Brain microvascular endothelial cell (primary cell): Measurements from ENCODE around the gene IGHMBP2.
"Not testable (repeated sequence)": the region's sequence is repeated elsewhere in the genome, so short reads cannot be mapped to it uniquely, and the experiment has no call there.

Experiments
- DNase-seq: peaks from one replicate; pipeline ENCODE4 v3.0.0-alpha.2; 2020
- H3K27ac ChIP-seq: fragments of 250-450 bp; sonication (Bioruptor Pico); 2 replicates; pipeline ENCODE4 v1.5.1; 2020; ENCODE audit warnings: mild to moderate bottlenecking, moderate library complexity
- H3K27me3 ChIP-seq: fragments of 250-450 bp; sonication (Bioruptor Pico); replicated peaks from 2 replicates; pipeline ENCODE4 v1.5.1; 2020; ENCODE audit warnings: mild to moderate bottlenecking
- H3K36me3 ChIP-seq: fragments of 250-450 bp; sonication (Bioruptor Pico); replicated peaks from 2 replicates; pipeline ENCODE4 v1.5.1; 2020; ENCODE audit warnings: mild to moderate bottlenecking
- H3K4me3 ChIP-seq: 2 replicates; pipeline ENCODE4 v1.5.1; 2011; ENCODE audit warnings: low read depth, mild to moderate bottlenecking, control low read depth, low read length, moderate library complexity
- CTCF ChIP-seq: IDR thresholded peaks from 2 replicates; pipeline ENCODE4 v1.5.1; 2011; ENCODE audit warnings: low read depth, mild to moderate bottlenecking, moderate library complexity, low read length, control low read depth, inconsistent platforms; ENCODE audit errors: missing control alignments
- in situ Hi-C: cut with HindIII; loops from 2 replicates; pipeline ENCODE4 v1.10.0; 2017; ENCODE audit warnings: low sequenced_read_pairs, low pct_ligation_motif_present

IGHMBP2 gene

GRCh38 chr11:68903288-68904247 lies at the start of gene IGHMBP2, which contains the start of gene MRPL21:
Gene IGHMBP2, plus strand, starts transcription at chr11:68903891. Its CDS starts 62 bp downstream, at chr11:68903953.
Gene MRPL21, minus strand, starts transcription at chr11:68903832. Its CDS starts 22 bp downstream, at chr11:68903810.
- no peak for TF ChIP-seq CTCF
- peak; percentile 66 for DNase-seq
- Histone ChIP-seq H3K27me3 (no peaks in the 10 kb centered on the region), H3K4me3 (peak within 1 kb of the TSS; percentile 100), H3K36me3 (peaks cover 10% of the 10 kb centered on the region), H3K27ac (peak within 1 kb of the TSS; percentile 71)
- in situ Hi-C loops: no loop called here

DNA sequence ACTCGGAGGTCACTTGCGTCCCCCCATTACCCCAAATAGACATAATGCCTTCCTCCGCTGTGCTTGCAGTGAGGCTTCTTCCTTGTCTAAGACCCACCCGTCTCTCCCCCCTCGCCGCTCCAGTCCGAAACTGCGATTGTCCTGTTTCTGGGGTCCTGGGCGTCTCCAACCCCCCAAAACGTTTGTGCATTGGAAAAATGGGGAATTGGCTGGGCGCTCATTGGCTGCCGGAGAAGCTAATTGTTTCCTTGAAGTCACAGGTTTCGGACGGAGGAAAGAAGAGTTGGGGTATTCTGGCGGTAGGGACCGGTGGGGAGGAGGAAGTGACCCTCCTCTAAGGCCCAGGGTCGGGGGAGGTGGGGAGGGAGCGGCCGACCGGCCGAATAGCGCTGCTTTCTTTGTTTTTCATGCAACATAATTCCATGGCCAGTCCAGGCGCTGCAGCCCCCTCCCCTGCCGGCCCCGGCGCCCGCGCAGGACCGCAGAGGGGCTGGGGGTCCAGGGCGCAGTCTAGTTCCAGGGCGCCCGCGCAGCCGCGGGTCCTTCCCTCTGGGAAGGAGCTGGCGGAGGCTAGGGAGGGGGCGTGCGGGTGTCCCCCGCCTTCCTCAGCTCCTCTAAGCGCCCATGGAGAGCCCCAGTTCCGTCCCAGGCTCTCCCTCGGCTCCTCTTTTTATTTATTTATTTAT lies 49.3 kb upstream of the IGHMBP2 start:
- peaks cover 12% of the 10 kb centered on the region for H3K27me3 ChIP-seq
- H3K36me3 ChIP-seq: no peaks in the 10 kb centered on the region
- no peak overlapping the region for H3K27ac ChIP-seq
- TF ChIP-seq CTCF: no peak
- in situ Hi-C loops: loop anchor here (25.0 kb wide), 1 partner anchor 217 kb away; no protein-coding TSS in a partner anchor
- no peak overlapping the region for H3K4me3 ChIP-seq
- no peak for DNase-seq

- in situ Hi-C loops: loop anchor here (25.0 kb wide), 1 partner anchor 218 kb away; no protein-coding TSS in a partner anchor
- Histone ChIP-seq H3K27ac (no peak overlapping the region), H3K4me3 (peak overlapping the region; percentile 48), H3K27me3 (peaks cover 12% of the 10 kb centered on the region), H3K36me3 (no peaks in the 10 kb centered on the region)
- no peak for DNase-seq
- no peak for TF ChIP-seq CTCF
Observed at GRCh38 chr11:68855205-68855981, 48.3 kb upstream of the IGHMBP2 start.

DNA sequence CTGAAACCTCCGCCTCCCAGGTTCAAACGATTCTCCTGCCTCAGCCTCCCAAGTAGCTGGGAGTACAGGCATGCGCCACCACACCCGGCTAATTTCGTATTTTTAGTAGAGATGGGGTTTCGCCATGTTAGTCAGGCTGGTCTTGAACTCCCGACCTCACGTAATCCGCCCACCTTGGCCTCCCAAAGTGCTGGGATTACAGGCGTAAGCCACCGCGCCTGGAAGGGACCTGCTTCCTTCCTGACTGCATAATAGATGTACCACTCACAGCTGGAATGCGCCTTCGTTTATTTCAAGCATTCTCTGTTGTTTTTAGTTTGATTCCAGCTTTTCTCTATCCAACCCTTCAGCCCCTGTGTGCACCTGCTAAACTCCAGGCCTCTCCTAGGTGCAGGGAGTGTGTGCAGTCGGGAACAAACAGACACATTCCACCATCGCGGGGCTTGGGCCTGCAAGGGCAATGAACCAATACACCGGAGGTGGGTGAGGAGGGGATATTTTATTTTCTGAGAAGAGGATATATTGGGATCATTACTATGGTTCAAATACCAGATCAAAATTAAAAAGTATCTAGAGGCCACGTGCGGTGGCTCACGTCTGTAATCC lies 47.2 kb upstream of the IGHMBP2 start:
- H3K27ac ChIP-seq, H3K4me3 ChIP-seq, DNase-seq, H3K36me3 ChIP-seq: not testable (repeated sequence)
- peaks cover 12% of the 10 kb centered on the region for H3K27me3 ChIP-seq
- in situ Hi-C loops: loop anchor here (25.0 kb wide), 1 partner anchor 219 kb away; no protein-coding TSS in a partner anchor

DNA sequence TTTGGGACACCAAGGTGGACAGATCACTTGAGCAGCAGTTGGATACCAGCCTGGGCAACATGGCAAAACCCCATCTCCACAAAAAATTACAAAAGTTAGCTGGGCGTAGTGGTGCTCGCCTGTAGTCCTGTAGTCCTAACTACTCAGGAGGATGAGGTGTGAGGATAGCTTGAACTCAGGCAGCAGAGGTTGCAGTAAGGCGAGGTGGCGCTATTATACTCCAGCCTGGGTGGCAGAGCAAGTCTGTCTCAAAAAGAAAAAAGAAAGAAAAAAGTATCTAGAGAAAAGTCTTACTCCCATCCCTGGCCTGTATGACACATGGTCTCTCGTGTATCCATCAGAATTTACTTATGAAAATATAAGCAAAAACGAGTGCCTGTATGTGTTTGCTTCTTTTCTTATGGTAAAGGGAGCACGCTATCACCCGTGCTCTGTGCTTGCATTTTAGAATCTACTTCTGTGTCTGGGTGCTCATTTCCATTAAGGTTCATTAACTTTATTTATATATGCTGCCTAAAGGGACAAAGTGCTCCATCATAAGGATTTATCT lies 46.6 kb upstream of the IGHMBP2 start:
- no peaks in the 10 kb centered on the region for H3K36me3 ChIP-seq
- peaks cover 12% of the 10 kb centered on the region for H3K27me3 ChIP-seq
- H3K4me3 ChIP-seq: no peak overlapping the region
- no peak overlapping the region for H3K27ac ChIP-seq
- DNase-seq: no peak
- in situ Hi-C loops: loop anchor here (25.0 kb wide), 1 partner anchor 220 kb away; no protein-coding TSS in a partner anchor
- TF ChIP-seq CTCF: no peak
